HepG2 (cell line): ENCODE results near the gene SMIM1. TPM values are rescaled to one million over a fixed set of nuclear protein-coding genes. Genes with fewer than 3 reads are reported as not detected.

Source experiments
- FOSL2 ChIP-seq: sonication (generic); formaldehyde crosslinking; IDR thresholded peaks from 2 replicates; pipeline ENCODE4 v1.4.0; 2020; ENCODE audit warnings: missing genetic modification reagents
- FOXC1 ChIP-seq: sonication (generic); formaldehyde crosslinking; IDR thresholded peaks from 2 replicates; pipeline ENCODE4 v1.8.0; 2022; ENCODE audit warnings: mild to moderate bottlenecking, missing genetic modification reagents, borderline replicate concordance
- GPN1 ChIP-seq: sonication (generic); formaldehyde crosslinking; IDR thresholded peaks from 2 replicates; pipeline ENCODE4 v1.5.1; 2020; ENCODE audit warnings: missing genetic modification reagents, borderline replicate concordance
- MAZ ChIP-seq, 2 experiments: sonication (generic) in 1 of 2; formaldehyde crosslinking in 1 of 2; IDR thresholded peaks; 2 replicates each; pipeline versions ENCODE4 v1.5.0 to v1.6.1; 2012 to 2020; ENCODE audit warnings: low read depth in 2 of 2, mild to moderate bottlenecking in 2 of 2, borderline replicate concordance in 1 of 2, improper control_type of control experiment in 1 of 2, low read length in 1 of 2, missing genetic modification reagents in 1 of 2, moderate library complexity in 1 of 2
- MEF2D ChIP-seq: sonication (generic); formaldehyde crosslinking; IDR thresholded peaks from 2 replicates; pipeline ENCODE4 v1.5.1; 2020; ENCODE audit warnings: mild to moderate bottlenecking, missing genetic modification reagents
- MLXIP ChIP-seq: sonication (generic); formaldehyde crosslinking; IDR thresholded peaks from 2 replicates; pipeline ENCODE4 v1.9.0; 2021; ENCODE audit warnings: missing genetic modification reagents, borderline replicate concordance
- NR3C1 ChIP-seq: sonication (generic); formaldehyde crosslinking; IDR thresholded peaks from 2 replicates; pipeline ENCODE4 v1.4.0; 2020; ENCODE audit warnings: missing genetic modification reagents
- RFXANK ChIP-seq: IDR thresholded peaks from 2 replicates; pipeline ENCODE4 v1.6.1; 2016
- RNF2 ChIP-seq: fragments of 450-650 bp; conservative IDR thresholded peaks from 2 replicates; pipeline ENCODE4 v1.6.1; 2016; ENCODE audit warnings: low read depth
- SMC3 ChIP-seq: IDR thresholded peaks from 2 replicates; pipeline ENCODE4 v1.6.1; 2011; ENCODE audit warnings: low read length, improper control_type of control experiment
- SP2 ChIP-seq: sonication (generic); formaldehyde crosslinking; IDR thresholded peaks from 2 replicates; pipeline ENCODE4 v1.5.1; 2020; ENCODE audit warnings: mild to moderate bottlenecking, missing genetic modification reagents
- SP4 ChIP-seq: sonication (generic); formaldehyde crosslinking; IDR thresholded peaks from 2 replicates; pipeline ENCODE4 v1.8.1; 2023; ENCODE audit warnings: mild to moderate bottlenecking, missing genetic modification reagents
- ZNF609 ChIP-seq: sonication (generic); formaldehyde crosslinking; IDR thresholded peaks from 2 replicates; pipeline ENCODE4 v1.4.0; 2020; ENCODE audit warnings: mild to moderate bottlenecking, missing genetic modification reagents, borderline replicate concordance
- ZNF709 ChIP-seq: sonication (generic); formaldehyde crosslinking; IDR thresholded peaks from 2 replicates; pipeline ENCODE4 v1.5.0; 2020; ENCODE audit warnings: mild to moderate bottlenecking, missing genetic modification reagents
- ZNF784 ChIP-seq: sonication (generic); formaldehyde crosslinking; IDR thresholded peaks from 2 replicates; pipeline ENCODE4 v1.5.1; 2020; ENCODE audit warnings: missing genetic modification reagents, mild to moderate bottlenecking, borderline replicate concordance
- ZNF841 ChIP-seq: sonication (generic); formaldehyde crosslinking; IDR thresholded peaks from 2 replicates; pipeline ENCODE4 v1.8.1; 2023; ENCODE audit warnings: missing genetic modification reagents, borderline replicate concordance
- polyA plus RNA-seq, 8 experiments: library from polyadenylated mRNA; depleted of rRNA in 3 of 8; stranded (reverse) in 7 of 8; unstranded in 1 of 8; fragments of >200 nt; fragmentation: Illumina TruSeq in 4 of 8; extraction: Trizol in 4 of 8; gene quantifications; 2 replicates each; pipeline versions ENCODE4 v1.2.1 to v1.2.3, GENCODE V29; 2011 to 2016; ENCODE audit warnings: low read depth in 4 of 8, missing spikeins in 1 of 8, mixed read lengths in 1 of 8; ENCODE audit not compliant: insufficient read depth in 1 of 8
- total RNA-seq, 5 experiments: library from RNA; depleted of rRNA; stranded (reverse); fragments of >200 nt; fragmentation: Illumina TruSeq; extraction: Trizol; gene quantifications; 2 replicates each; pipeline ENCODE4 v1.2.3, GENCODE V29; 2016; ENCODE audit warnings: low read depth in 1 of 5

SMIM1 gene
- total and polyA plus RNA-seq, 2 of the 13 experiments (the other 11 are each of a cell fraction or from before 2014, with no cell fraction given): 12.4 to 56.3 TPM

GRCh38 chr1:3775490-3776230, 3.1 kb downstream of the SMIM1 start (continued):
- peak; percentile 32; the same call in 1 of the 2 replicates for TF ChIP-seq MAZ (IDR thresholded peaks at IDR 0.05; ENCODE audit: borderline replicate concordance, low read depth, low read length)
- TF ChIP-seq MAZ (CRISPR knock-in tag; IDR thresholded peaks at IDR 0.05; ENCODE audit: low read depth): peak; percentile 71
- peak; percentile 52; the same call in 1 of the 2 replicates for TF ChIP-seq FOXC1 (CRISPR knock-in tag)
- TF ChIP-seq GPN1 (CRISPR knock-in tag): no peak
- TF ChIP-seq NR3C1 (CRISPR knock-in tag): no peak
- TF ChIP-seq SMC3: peak; percentile 18; the same call in 1 of the 2 replicates
- TF ChIP-seq ZNF784 (CRISPR knock-in tag): no peak; the same call in 1 of the 2 replicates
- TF ChIP-seq ZNF709: no peak; the same call in 1 of the 2 replicates
- no peak; the same call in none of the 2 replicates for TF ChIP-seq MEF2D
- peak; percentile 19; the same call in 1 of the 2 replicates for TF ChIP-seq ZNF609 (CRISPR knock-in tag)
- TF ChIP-seq ZNF841: peak; percentile 49; the same call in 1 of the 2 replicates
- peak; percentile 47 for TF ChIP-seq FOSL2
- no peak for TF ChIP-seq MLXIP (CRISPR knock-in tag)
- TF ChIP-seq SP4 (CRISPR knock-in tag): peak; percentile 66
- no peak for TF ChIP-seq SP2 (CRISPR knock-in tag)
- TF ChIP-seq RFXANK (CRISPR knock-in tag): no peak
- TF ChIP-seq RNF2: peak; percentile 91
